ENCODE measurements around the gene AWAT2. TPM values are rescaled to one million over a fixed set of nuclear protein-coding genes. Genes with fewer than 3 reads are reported as not detected.

The AWAT2 gene
- total and polyA plus RNA-seq, 2 experiments from 2014 or later = not detected

- TF ChIP-seq EZH2phosphoT487 (IDR thresholded peaks at IDR 0.05; ENCODE audit: low read depth, severe bottlenecking, unreplicated experiment) (no peak), CTCF (IDR thresholded peaks at IDR 0.05; ENCODE audit: poor library complexity) (peak; percentile 42), EZH2 (IDR thresholded peaks at IDR 0.05; ENCODE audit: borderline replicate concordance) (no peak)
- Histone ChIP-seq H3K9me2 (replicated peaks; ENCODE audit: insufficient read depth) (no peaks in the 10 kb centered on the region), H3K27ac (no peak overlapping the region), H4K20me1 (ENCODE audit: insufficient read depth, poor library complexity, severe bottlenecking) (no peaks in the 10 kb centered on the region), H3K4me2 (no peak overlapping the region), H3K79me2 (no peaks in the 10 kb centered on the region), H3K27me3 (no peaks in the 10 kb centered on the region), H2AFZ (no peak overlapping the region), H3K36me3 (replicated peaks; ENCODE audit: insufficient read depth, low read depth) (no peaks in the 10 kb centered on the region), H3K4me1 (ENCODE audit: insufficient read depth) (no peaks in the 10 kb centered on the region), H3K9me3 (ENCODE audit: low read depth) (no peaks in the 10 kb centered on the region), H3K4me3 (no peak overlapping the region)
- no peak for DNase-seq (ENCODE audit: low spot score)
- WGBS (ENCODE audit: low lambda C conversion rate, missing lambda C conversion rate) = 77% methylated on average over 10 of the region's 10 CpGs
Observed at GRCh38 chrX:70033348-70034051, 16.2 kb downstream of the AWAT2 start.

GRCh38 chrX:70032792-70033191 is 16.9 kb downstream of the AWAT2 start:
- no peaks in the 10 kb centered on the region for H4K20me1 ChIP-seq (ENCODE audit: insufficient read depth, poor library complexity, severe bottlenecking)
- no peak overlapping the region for H3K4me3 ChIP-seq
- H3K36me3 ChIP-seq (replicated peaks; ENCODE audit: insufficient read depth, low read depth) = no peaks in the 10 kb centered on the region
- H3K4me2 ChIP-seq = no peak overlapping the region
- H3K9me3 ChIP-seq (ENCODE audit: low read depth) = no peaks in the 10 kb centered on the region
- H3K9me2 ChIP-seq (replicated peaks; ENCODE audit: insufficient read depth) = no peaks in the 10 kb centered on the region
- H3K27me3 ChIP-seq = no peaks in the 10 kb centered on the region
- H3K27ac ChIP-seq = no peak overlapping the region
- H3K79me2 ChIP-seq = no peaks in the 10 kb centered on the region
- H2AFZ ChIP-seq = no peak overlapping the region
- DNase-seq (ENCODE audit: low spot score) = no peak
- no peaks in the 10 kb centered on the region for H3K4me1 ChIP-seq (ENCODE audit: insufficient read depth)
- TF ChIP-seq CTCF (IDR thresholded peaks at IDR 0.05; ENCODE audit: poor library complexity) (no peak), EZH2phosphoT487 (IDR thresholded peaks at IDR 0.05; ENCODE audit: low read depth, severe bottlenecking, unreplicated experiment) (no peak), EZH2 (IDR thresholded peaks at IDR 0.05; ENCODE audit: borderline replicate concordance) (no peak)
- WGBS (ENCODE audit: low lambda C conversion rate, missing lambda C conversion rate) = 54% methylated on average over 2 of the region's 2 CpGs

- no peaks in the 10 kb centered on the region for H3K79me2 ChIP-seq
- DNase-seq (ENCODE audit: low spot score) = peak; percentile 62
- H3K4me3 ChIP-seq = no peak overlapping the region
- no peaks in the 10 kb centered on the region for H3K4me1 ChIP-seq (ENCODE audit: insufficient read depth)
- no peaks in the 10 kb centered on the region for H3K27me3 ChIP-seq
- 19% methylated on average over 4 of the region's 4 CpGs for WGBS (ENCODE audit: low lambda C conversion rate, missing lambda C conversion rate)
- no peak overlapping the region for H3K4me2 ChIP-seq
- no peaks in the 10 kb centered on the region for H4K20me1 ChIP-seq (ENCODE audit: insufficient read depth, poor library complexity, severe bottlenecking)
- H3K36me3 ChIP-seq (replicated peaks; ENCODE audit: insufficient read depth, low read depth) = no peaks in the 10 kb centered on the region
- H3K9me2 ChIP-seq (replicated peaks; ENCODE audit: insufficient read depth) = no peaks in the 10 kb centered on the region
- no peak overlapping the region for H3K27ac ChIP-seq
- TF ChIP-seq EZH2phosphoT487 (IDR thresholded peaks at IDR 0.05; ENCODE audit: low read depth, severe bottlenecking, unreplicated experiment) = no peak
- peak; percentile 66 for TF ChIP-seq CTCF (IDR thresholded peaks at IDR 0.05; ENCODE audit: poor library complexity)
- no peak for TF ChIP-seq EZH2 (IDR thresholded peaks at IDR 0.05; ENCODE audit: borderline replicate concordance)
- H2AFZ ChIP-seq = no peak overlapping the region
- H3K9me3 ChIP-seq (ENCODE audit: low read depth) = no peaks in the 10 kb centered on the region
Observed at GRCh38 chrX:70030301-70030767, 19.4 kb downstream of the AWAT2 start.
